HEK293T (cell line): ENCODE results near the gene CARD11.

Experiments
- CTCF ChIA-PET: fragments of 350-600 bp; formaldehyde crosslinking; extraction: SDS; loops from one replicate; lab custom pipeline; 2021; ENCODE audit warnings: antibody characterized with exemption, inconsistent platforms; lab: Yijun Ruan, JAX
- POLR2A ChIA-PET: fragments of 350-600 bp; formaldehyde crosslinking; extraction: SDS; loops from one replicate; lab custom pipeline; 2020; ENCODE audit warnings: antibody characterized with exemption, inconsistent platforms; lab: Yijun Ruan, JAX
- DNase-seq: peaks from one replicate; pipeline ENCODE4 v3.0.0; 2012; ENCODE audit warnings: mixed read lengths; ENCODE audit errors: extremely low spot score
- ARNT ChIP-seq: fragments of 450-650 bp; IDR thresholded peaks from 2 replicates; pipeline ENCODE4 v1.6.1; 2017; ENCODE audit warnings: mild to moderate bottlenecking
- BHLHE40 ChIP-seq: fragments of 450-650 bp; IDR thresholded peaks from 2 replicates; pipeline ENCODE4 v1.6.1; 2016; ENCODE audit warnings: mild to moderate bottlenecking, moderate library complexity, borderline replicate concordance
- CTBP1 ChIP-seq: fragments of 450-650 bp; IDR thresholded peaks from 2 replicates; pipeline ENCODE4 v1.6.1; 2016; ENCODE audit warnings: borderline replicate concordance
- ELF4 ChIP-seq: fragments of 450-650 bp; IDR thresholded peaks from 2 replicates; pipeline ENCODE4 v1.6.1; 2017; ENCODE audit warnings: antibody characterized with exemption
- FOXA1 ChIP-seq: fragments of 450-650 bp; IDR thresholded peaks from 2 replicates; pipeline ENCODE4 v1.6.1; 2016; ENCODE audit warnings: mild to moderate bottlenecking
- FOXK2 ChIP-seq: fragments of 450-650 bp; IDR thresholded peaks from 2 replicates; pipeline ENCODE4 v1.6.1; 2016; ENCODE audit warnings: mild to moderate bottlenecking
- FOXM1 ChIP-seq: fragments of 450-650 bp; IDR thresholded peaks from 2 replicates; pipeline ENCODE4 v1.6.1; 2017; ENCODE audit warnings: mild to moderate bottlenecking, borderline replicate concordance
- HDGF ChIP-seq: fragments of 450-650 bp; IDR thresholded peaks from 2 replicates; pipeline ENCODE4 v1.6.1; 2017; ENCODE audit warnings: antibody characterized with exemption, borderline replicate concordance
- L3MBTL2 ChIP-seq: fragments of 450-650 bp; conservative IDR thresholded peaks from 2 replicates; pipeline ENCODE4 v1.6.1; 2016; ENCODE audit warnings: mild to moderate bottlenecking
- LEF1 ChIP-seq: fragments of 450-650 bp; IDR thresholded peaks from 2 replicates; pipeline ENCODE4 v1.6.1; 2017; ENCODE audit warnings: mild to moderate bottlenecking, borderline replicate concordance
- NFRKB ChIP-seq: fragments of 450-650 bp; IDR thresholded peaks from 2 replicates; pipeline ENCODE4 v1.6.1; 2016; ENCODE audit warnings: mild to moderate bottlenecking, moderate library complexity
- PKNOX1 ChIP-seq: fragments of 450-650 bp; IDR thresholded peaks from 2 replicates; pipeline ENCODE4 v1.6.1; 2016
- SP1 ChIP-seq: fragments of 450-650 bp; IDR thresholded peaks from 2 replicates; pipeline ENCODE4 v1.6.1; 2017
- SUZ12 ChIP-seq: fragments of 450-650 bp; IDR thresholded peaks from 2 replicates; pipeline ENCODE4 v1.6.1; 2016; ENCODE audit warnings: mild to moderate bottlenecking
- TARDBP ChIP-seq: fragments of 450-650 bp; IDR thresholded peaks from 2 replicates; pipeline ENCODE4 v1.6.1; 2016
- ZNF384 ChIP-seq: fragments of 450-650 bp; IDR thresholded peaks from 2 replicates; pipeline ENCODE4 v1.6.1; 2016

CARD11 gene

GRCh38 chr7:2928613-2929311 is 114.9 kb downstream of the CARD11 start:
- ChIA-PET CTCF (no interaction called here), POLR2A (no interaction called here)
- TF ChIP-seq BHLHE40 (no peak), FOXK2 (no peak), NFRKB (no peak), FOXA1 (no peak), PKNOX1 (no peak), ELF4 (no peak), SUZ12 (no peak), L3MBTL2 (no peak), ZNF384 (no peak), LEF1 (no peak), SP1 (no peak), ARNT (no peak), CTBP1 (no peak), FOXM1 (no peak), HDGF (no peak), TARDBP (no peak)
- no peak for DNase-seq

DNA sequence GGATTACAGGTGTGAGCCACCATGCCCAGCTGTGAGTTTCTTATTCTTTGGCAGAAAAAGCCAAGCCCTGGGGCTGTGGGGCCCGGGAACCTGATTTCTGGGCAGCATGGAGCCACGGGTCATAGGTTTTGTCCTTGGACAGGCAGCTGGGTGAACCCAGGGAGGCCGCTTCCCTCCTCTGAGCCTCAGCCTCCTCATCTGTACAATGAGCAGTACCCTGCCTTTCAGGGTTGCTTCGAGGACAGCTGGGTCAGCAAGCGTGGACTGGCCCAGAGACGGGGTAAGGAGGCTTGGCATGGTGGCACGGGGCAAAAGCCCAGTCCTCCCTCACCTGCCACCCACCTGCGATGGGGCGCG is 115.4 kb downstream of the CARD11 start:
- CTCF ChIA-PET = no interaction called here
- POLR2A ChIA-PET = no interaction called here
- no peak for DNase-seq
- TF ChIP-seq SP1 (no peak), FOXK2 (no peak), ELF4 (no peak)

DNA sequence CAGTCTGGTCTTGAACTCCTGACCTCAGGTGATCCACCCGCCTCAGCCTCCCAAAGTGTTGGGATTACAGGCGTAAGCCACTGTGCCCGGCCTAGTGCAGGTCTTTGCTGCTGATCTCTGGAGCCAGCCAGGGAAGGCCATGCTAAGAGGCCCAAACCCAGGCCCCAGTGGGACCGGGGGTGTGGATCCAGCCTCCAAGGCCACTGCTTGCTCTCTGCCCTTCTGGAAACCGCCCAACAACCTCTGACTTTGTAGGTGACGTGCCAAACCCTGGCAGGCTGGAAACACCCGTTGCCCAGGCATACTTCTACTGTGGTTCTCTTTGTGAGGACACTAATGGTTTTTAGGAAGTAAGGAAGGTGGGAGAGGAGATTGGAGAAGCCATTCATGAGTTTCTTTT is 116.1 kb downstream of the CARD11 start:
- ChIA-PET POLR2A (no interaction called here), CTCF (no interaction called here)
- DNase-seq = no peak
- TF ChIP-seq PKNOX1 = no peak

- ChIA-PET CTCF (no interaction called here), POLR2A (no interaction called here)
- TF ChIP-seq FOXA1 = no peak
- no peak for DNase-seq
These were observed 116.7 kb downstream of the CARD11 start for GRCh38 chr7:2926896-2927405.

DNA sequence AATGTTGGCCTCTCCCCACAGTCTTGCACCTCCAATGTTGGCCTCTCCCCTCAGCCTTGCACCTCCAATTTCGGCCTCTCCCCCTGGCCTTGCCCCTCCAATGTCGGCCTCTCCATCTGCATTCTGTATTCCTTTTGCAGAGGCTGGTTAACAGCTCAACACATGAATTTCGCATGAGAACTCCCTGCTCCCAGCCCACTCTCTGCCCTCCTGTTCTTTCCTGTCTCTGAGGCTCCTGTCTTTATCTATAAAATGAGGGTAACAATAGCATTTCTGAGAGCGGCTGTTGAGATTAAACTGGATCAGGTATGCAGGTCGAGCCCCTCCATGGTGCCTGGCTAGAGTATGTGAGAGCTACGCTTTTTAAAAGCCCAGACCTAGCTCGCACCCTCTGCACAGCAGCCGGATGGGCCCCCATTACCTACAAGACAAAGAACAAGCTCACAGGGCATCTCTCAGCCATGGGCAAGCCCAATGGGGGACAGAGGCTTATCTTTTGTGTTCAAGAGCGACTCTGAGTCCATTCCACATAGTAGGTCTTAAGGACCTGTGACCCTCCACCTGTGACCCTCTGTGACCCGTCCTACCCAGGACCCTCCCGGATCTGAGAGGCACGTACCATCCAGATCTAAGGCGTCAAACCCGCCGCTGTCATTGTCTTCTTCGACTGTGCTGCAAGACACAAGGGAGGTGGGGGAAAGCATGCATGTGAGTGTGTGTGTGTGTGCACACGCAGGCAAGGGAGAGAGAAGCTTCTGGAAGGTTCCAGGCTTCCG is 117.4 kb downstream of the CARD11 start:
- POLR2A ChIA-PET = no interaction called here
- TF ChIP-seq ZNF384 = no peak
- no peak for TF ChIP-seq FOXM1
- TF ChIP-seq PKNOX1 = no peak
- no peak for TF ChIP-seq SP1
- TF ChIP-seq LEF1 = no peak
- TF ChIP-seq TARDBP = no peak
- no peak for TF ChIP-seq BHLHE40
- no peak for TF ChIP-seq L3MBTL2
- TF ChIP-seq HDGF = no peak
- CTCF ChIA-PET = no interaction called here
- DNase-seq = no peak

GRCh38 chr7:2924866-2925840 is 118.5 kb downstream of the CARD11 start:
- no peak for DNase-seq
- ChIA-PET CTCF (interaction anchor here (2.1 kb wide), 1 partner anchor 16 kb away, joined by 6 read pairs; no protein-coding TSS in a partner anchor), POLR2A (no interaction called here)
- TF ChIP-seq FOXA1 (no peak), ZNF384 (no peak), BHLHE40 (no peak), NFRKB (no peak), FOXK2 (no peak), PKNOX1 (no peak), TARDBP (no peak), HDGF (no peak), LEF1 (no peak), SUZ12 (no peak), SP1 (no peak), ARNT (no peak), ELF4 (no peak)
